Keratinocyte (primary cell): ENCODE results near the gene UBE4B. TPM values are rescaled to one million over a fixed set of nuclear protein-coding genes. Genes with fewer than 3 reads are reported as not detected.
"Not testable (repeated sequence)": the region's sequence is repeated elsewhere in the genome, so short reads cannot be mapped to it uniquely, and the experiment has no call there.

Source experiments
- DNase-seq: peaks from one replicate; pipeline ENCODE4 v3.0.0-alpha.2; 2011; ENCODE audit warnings: low read depth, missing footprints, low spot score
- FAIRE-seq: peaks from 2 replicates; lab custom pipeline; 2011; peaks lifted over from hg19 to GRCh38; lab: Jason Lieb, UNC
- H2AFZ ChIP-seq: 2 replicates; pipeline ENCODE4 v1.6.0; 2012; ENCODE audit warnings: low read length, control low read depth, inconsistent platforms; ENCODE audit not compliant: control insufficient read depth
- H3K27ac ChIP-seq: 2 replicates; pipeline ENCODE4 v1.5.1; 2011; ENCODE audit warnings: low read length; ENCODE audit not compliant: control insufficient read depth, insufficient read depth
- H3K27me3 ChIP-seq: 3 replicates; pipeline ENCODE4 v1.6.0; 2011; ENCODE audit warnings: low read length; ENCODE audit not compliant: control insufficient read depth, insufficient read depth; ENCODE audit errors: extremely low read depth
- H3K36me3 ChIP-seq, 2 experiments: 2 replicates in 1 of 2; 3 replicates in 1 of 2; pipeline ENCODE4 v1.5.1; 2011; ENCODE audit warnings: low read length in 2 of 2, mild to moderate bottlenecking in 1 of 2; ENCODE audit not compliant: control insufficient read depth in 2 of 2, insufficient read depth in 2 of 2; ENCODE audit errors: extremely low read depth in 1 of 2
- H3K4me1 ChIP-seq: 3 replicates; pipeline ENCODE4 v1.5.1; 2011; ENCODE audit warnings: low read length; ENCODE audit not compliant: control insufficient read depth, insufficient read depth; ENCODE audit errors: extremely low read depth
- H3K4me2 ChIP-seq: 3 replicates; pipeline ENCODE4 v1.6.0; 2011; ENCODE audit warnings: low read depth, low read length; ENCODE audit not compliant: control insufficient read depth, insufficient read depth; ENCODE audit errors: extremely low read depth
- H3K4me3 ChIP-seq, 3 experiments: fragments of 200-600 bp in 1 of 3; sonication (generic) in 1 of 3; 2 replicates in 2 of 3; 3 replicates in 1 of 3; pipeline ENCODE4 v1.5.1; 2011 to 2016; ENCODE audit warnings: low read length in 3 of 3, mild to moderate bottlenecking in 3 of 3, control low read depth in 2 of 3, inconsistent platforms in 1 of 3, low read depth in 1 of 3, mixed read lengths in 1 of 3, mixed run types in 1 of 3, moderate library complexity in 1 of 3; ENCODE audit not compliant: control insufficient read depth in 2 of 3, insufficient read depth in 2 of 3; ENCODE audit errors: extremely low read depth in 1 of 3
- H3K79me2 ChIP-seq: 2 replicates; pipeline ENCODE4 v1.6.0; 2012; ENCODE audit warnings: low read length; ENCODE audit not compliant: control insufficient read depth, insufficient read depth
- H3K9ac ChIP-seq: 3 replicates; pipeline ENCODE4 v1.6.0; 2011; ENCODE audit warnings: low read length; ENCODE audit not compliant: control insufficient read depth, insufficient read depth; ENCODE audit errors: extremely low read depth
- H3K9me1 ChIP-seq: 3 replicates; pipeline ENCODE4 v1.6.0; 2011; ENCODE audit warnings: low read length; ENCODE audit not compliant: control insufficient read depth, insufficient read depth; ENCODE audit errors: extremely low read depth
- H3K9me3 ChIP-seq: 2 replicates; pipeline ENCODE4 v1.5.1; 2012; ENCODE audit warnings: low read depth, low read length; ENCODE audit not compliant: control insufficient read depth
- H4K20me1 ChIP-seq: 3 replicates; pipeline ENCODE4 v1.6.0; 2011; ENCODE audit warnings: low read length; ENCODE audit not compliant: control insufficient read depth, insufficient read depth; ENCODE audit errors: extremely low read depth
- EZH2 ChIP-seq: IDR thresholded peaks from one replicate; pipeline ENCODE4 v1.6.1; 2012; ENCODE audit warnings: inconsistent platforms, mild to moderate bottlenecking, low read length, moderate library complexity
- dilution Hi-C: fragments of 300-500 bp; cut with MboI; formaldehyde crosslinking; loops from one replicate; pipeline ENCODE4 v1.7.0; 2020; ENCODE audit warnings: low sequenced_read_pairs; ENCODE audit not compliant: extremely low pct_ligation_motif_present
- polyA plus RNA-seq, 5 experiments: library from polyadenylated mRNA; depleted of rRNA in 3 of 5; stranded (reverse) in 3 of 5; stranded (forward) in 1 of 5; unstranded in 1 of 5; fragments of >200 nt; gene quantifications; 1 replicate in 1 of 5; 2 replicates in 3 of 5; 3 replicates in 1 of 5; pipeline versions ENCODE4 v1.2.1 to v1.2.3, GENCODE V29; 2011 to 2012; ENCODE audit warnings: missing spikeins in 2 of 5, low read depth in 1 of 5, low replicate concordance in 1 of 5
- TF ChIP-seq, protein P1 (sequence below), 3 experiments: IDR thresholded peaks in 1 of 3; conservative IDR thresholded peaks in 1 of 3; optimal IDR thresholded peaks in 1 of 3; 2 replicates in 2 of 3; 3 replicates in 1 of 3; pipeline versions ENCODE3 to v1.5.1; 2011; ENCODE audit warnings: low read length in 3 of 3, mild to moderate bottlenecking in 3 of 3, moderate library complexity in 2 of 3, control low read depth in 1 of 3, inconsistent platforms in 1 of 3; ENCODE audit not compliant: insufficient read depth in 2 of 3; ENCODE audit errors: extremely low read depth in 1 of 3

UBE4B gene
- polyA plus RNA-seq, 1 donor (not counting 4 experiments of a cell fraction or from before 2014, with no cell fraction given), result 14.3 TPM

GRCh38 chr1:10027027-10027426 is 5.7 kb upstream of the UBE4B start:
- Histone ChIP-seq H3K4me3 (no peak overlapping the region), H3K36me3 (no peaks in the 10 kb centered on the region), H3K4me1 (peaks cover 8% of the 10 kb centered on the region), H3K79me2 (no peaks in the 10 kb centered on the region), H3K9ac (no peak overlapping the region), H3K9me1 (no peaks in the 10 kb centered on the region), H2AFZ (no peak overlapping the region), H3K27me3 (no peaks in the 10 kb centered on the region), H3K27ac (no peak overlapping the region), H4K20me1 (no peaks in the 10 kb centered on the region), H3K4me2 (no peak overlapping the region), H3K9me3 (no peaks in the 10 kb centered on the region)
- no peak for TF ChIP-seq EZH2
- TF ChIP-seq, protein P1, sequence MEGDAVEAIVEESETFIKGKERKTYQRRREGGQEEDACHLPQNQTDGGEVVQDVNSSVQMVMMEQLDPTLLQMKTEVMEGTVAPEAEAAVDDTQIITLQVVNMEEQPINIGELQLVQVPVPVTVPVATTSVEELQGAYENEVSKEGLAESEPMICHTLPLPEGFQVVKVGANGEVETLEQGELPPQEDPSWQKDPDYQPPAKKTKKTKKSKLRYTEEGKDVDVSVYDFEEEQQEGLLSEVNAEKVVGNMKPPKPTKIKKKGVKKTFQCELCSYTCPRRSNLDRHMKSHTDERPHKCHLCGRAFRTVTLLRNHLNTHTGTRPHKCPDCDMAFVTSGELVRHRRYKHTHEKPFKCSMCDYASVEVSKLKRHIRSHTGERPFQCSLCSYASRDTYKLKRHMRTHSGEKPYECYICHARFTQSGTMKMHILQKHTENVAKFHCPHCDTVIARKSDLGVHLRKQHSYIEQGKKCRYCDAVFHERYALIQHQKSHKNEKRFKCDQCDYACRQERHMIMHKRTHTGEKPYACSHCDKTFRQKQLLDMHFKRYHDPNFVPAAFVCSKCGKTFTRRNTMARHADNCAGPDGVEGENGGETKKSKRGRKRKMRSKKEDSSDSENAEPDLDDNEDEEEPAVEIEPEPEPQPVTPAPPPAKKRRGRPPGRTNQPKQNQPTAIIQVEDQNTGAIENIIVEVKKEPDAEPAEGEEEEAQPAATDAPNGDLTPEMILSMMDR (optimal IDR thresholded peaks at IDR 0.05 in 1 of 3, IDR thresholded peaks at IDR 0.05 in 1 of 3, conservative IDR thresholded peaks at IDR 0.05 in 1 of 3; ENCODE audit: extremely low read depth in 1 of 3, insufficient read depth in 2 of 3, low read length in 3 of 3), result no peak
- dilution Hi-C loops, result loop anchor here (10.0 kb wide), 1 partner anchor 62 kb away; no protein-coding TSS in a partner anchor
- DNase-seq (no peak), FAIRE-seq (no peak)

DNA sequence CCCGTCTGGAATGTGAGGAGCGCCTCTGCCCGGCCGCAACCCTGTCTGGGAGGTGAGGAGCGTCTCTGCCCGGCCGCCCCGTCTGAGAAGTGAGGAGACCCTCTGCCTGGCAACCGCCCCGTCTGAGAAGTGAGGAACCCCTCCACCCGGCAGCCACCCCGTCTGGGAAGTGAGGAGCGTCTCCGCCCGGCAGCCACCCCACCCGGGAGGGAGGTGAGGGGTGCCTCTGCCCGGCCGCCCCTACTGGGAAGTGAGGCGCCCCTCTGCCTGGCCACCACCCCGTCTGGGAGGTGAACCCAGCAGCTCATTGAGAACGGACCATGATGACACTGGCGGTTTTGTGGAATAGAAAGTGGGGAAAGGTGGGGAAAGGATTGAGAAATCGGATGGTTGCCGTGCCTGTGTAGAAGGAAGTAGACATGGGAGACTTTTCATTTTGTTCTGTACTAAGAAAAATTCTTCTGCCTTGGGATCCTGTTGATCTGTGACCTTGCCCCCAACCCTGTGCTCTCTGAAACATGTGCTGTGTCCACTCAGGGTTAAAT is 3.7 kb upstream of the UBE4B start:
- dilution Hi-C loops, result loop anchor here (10.0 kb wide), 1 partner anchor 64 kb away; no protein-coding TSS in a partner anchor
- not testable (repeated sequence) for H3K4me3 ChIP-seq, H4K20me1 ChIP-seq, DNase-seq, H3K4me2 ChIP-seq, H3K27me3 ChIP-seq, H3K9ac ChIP-seq, H3K36me3 ChIP-seq, H3K9me1 ChIP-seq, H3K9me3 ChIP-seq, H2AFZ ChIP-seq, H3K27ac ChIP-seq, FAIRE-seq
- peaks cover 10% of the 10 kb centered on the region for H3K79me2 ChIP-seq
- peaks cover 11% of the 10 kb centered on the region for H3K4me1 ChIP-seq

- no peak overlapping the region for H2AFZ ChIP-seq
- no peak overlapping the region for H3K4me3 ChIP-seq
- no peaks in the 10 kb centered on the region for H3K9me1 ChIP-seq
- dilution Hi-C loops, result no loop called here
- no peak overlapping the region for H3K27ac ChIP-seq
- H3K27me3 ChIP-seq, result no peaks in the 10 kb centered on the region
- H3K36me3 ChIP-seq, result no peaks in the 10 kb centered on the region
- H3K9me3 ChIP-seq, result no peaks in the 10 kb centered on the region
- H3K4me1 ChIP-seq, result peaks cover 17% of the 10 kb centered on the region
- no peak for TF ChIP-seq EZH2
- TF ChIP-seq, protein P1 (optimal IDR thresholded peaks at IDR 0.05 in 1 of 3, IDR thresholded peaks at IDR 0.05 in 1 of 3, conservative IDR thresholded peaks at IDR 0.05 in 1 of 3; ENCODE audit: extremely low read depth in 1 of 3, insufficient read depth in 2 of 3, low read length in 3 of 3), result no peak
- H3K9ac ChIP-seq, result no peak overlapping the region
- H4K20me1 ChIP-seq, result no peaks in the 10 kb centered on the region
- DNase-seq, result no peak
- H3K79me2 ChIP-seq, result peaks cover 30% of the 10 kb centered on the region
- FAIRE-seq, result no peak
- peak overlapping the region; percentile 16 for H3K4me2 ChIP-seq
These were observed 1.3 kb upstream of the UBE4B start for GRCh38 chr1:10031461-10031860.
